ENCODE data around the gene HNF4A. TPM values are rescaled to one million over a fixed set of nuclear protein-coding genes. Genes with fewer than 3 reads are reported as not detected.

Gene HNF4A
- total and polyA plus RNA-seq, 2 of the 13 experiments (the other 11 are each of a cell fraction or from before 2014, with no cell fraction given): 80.9 to 169 TPM

- TF ChIP-seq ZNF280D (CRISPR knock-in tag; IDR thresholded peaks at IDR 0.05): no peak
- no peak for TF ChIP-seq HOMEZ (CRISPR knock-in tag; IDR thresholded peaks at IDR 0.05; ENCODE audit: low read depth)
- TF ChIP-seq SMAD9 (CRISPR knock-in tag; IDR thresholded peaks at IDR 0.05): no peak
- no peak for TF ChIP-seq POLR2AphosphoS5 (IDR thresholded peaks at IDR 0.05; ENCODE audit: low read depth, low read length)
- no peak for TF ChIP-seq ZSCAN25 (CRISPR knock-in tag; IDR thresholded peaks at IDR 0.05)
- no peak for TF ChIP-seq ZNF615 (CRISPR knock-in tag; IDR thresholded peaks at IDR 0.05; ENCODE audit: borderline replicate concordance)
- TF ChIP-seq ZFP36L2 (CRISPR knock-in tag; IDR thresholded peaks at IDR 0.05): no peak
- no peak for TF ChIP-seq ZNF839 (CRISPR knock-in tag; IDR thresholded peaks at IDR 0.05; ENCODE audit: borderline replicate concordance)
- 0 out of 2 replicates have a peak, but pooled peaks have one; percentile 35 for TF ChIP-seq IRF2 (CRISPR knock-in tag; IDR thresholded peaks at IDR 0.05)
- no peak for TF ChIP-seq HNRNPK (IDR thresholded peaks at IDR 0.05; ENCODE audit: low read depth, low read length, poor library complexity, severe bottlenecking)
- TF ChIP-seq TOE1 (CRISPR knock-in tag; IDR thresholded peaks at IDR 0.05): no peak
- no peak for TF ChIP-seq HBP1 (CRISPR knock-in tag; IDR thresholded peaks at IDR 0.05; ENCODE audit: low read depth)
- no peak for TF ChIP-seq ZNF790 (CRISPR knock-in tag; IDR thresholded peaks at IDR 0.05; ENCODE audit: borderline replicate concordance)
- peak; percentile 61 for TF ChIP-seq SMC3 (IDR thresholded peaks at IDR 0.05; ENCODE audit: low read length)
- no peak for TF ChIP-seq MXI1 (IDR thresholded peaks at IDR 0.05; ENCODE audit: borderline replicate concordance, low read depth, low read length)
- no peak for TF ChIP-seq FUBP1 (CRISPR knock-in tag; IDR thresholded peaks at IDR 0.05; ENCODE audit: borderline replicate concordance)
- TF ChIP-seq ATF2 (CRISPR knock-in tag; IDR thresholded peaks at IDR 0.05): 0 out of 2 replicates have a peak, but pooled peaks have one; percentile 33
Measured at GRCh38 chr20:44388466-44389023, 33.0 kb downstream of the HNF4A start (continued).
